Transverse colon (tissue), 3 donors: ENCODE measurements around the gene SRPRB.

Experiments used
- EP300 ChIP-seq: sonication (generic); formaldehyde crosslinking; IDR thresholded peaks from one replicate; pipeline ENCODE4 v1.6.1; 2017; ENCODE audit warnings: antibody characterized with exemption, low read depth
- POLR2A ChIP-seq: fragments of 450-650 bp; IDR thresholded peaks from one replicate; pipeline ENCODE4 v1.6.1; 2016; ENCODE audit warnings: antibody characterized with exemption, mild to moderate bottlenecking, moderate library complexity
- TF ChIP-seq, protein P1 (sequence below), 5 experiments: fragments of 200-600 bp in 3 of 5; fragments of 450-650 bp in 2 of 5; sonication (generic) in 3 of 5; IDR thresholded peaks; 1 replicate in 2 of 5; 2 replicates in 3 of 5; pipeline ENCODE4 v1.5.1; 2016 to 2017; ENCODE audit warnings: antibody characterized with exemption in 5 of 5, inconsistent platforms in 3 of 5, mild to moderate bottlenecking in 2 of 5, moderate library complexity in 1 of 5

DNA sequence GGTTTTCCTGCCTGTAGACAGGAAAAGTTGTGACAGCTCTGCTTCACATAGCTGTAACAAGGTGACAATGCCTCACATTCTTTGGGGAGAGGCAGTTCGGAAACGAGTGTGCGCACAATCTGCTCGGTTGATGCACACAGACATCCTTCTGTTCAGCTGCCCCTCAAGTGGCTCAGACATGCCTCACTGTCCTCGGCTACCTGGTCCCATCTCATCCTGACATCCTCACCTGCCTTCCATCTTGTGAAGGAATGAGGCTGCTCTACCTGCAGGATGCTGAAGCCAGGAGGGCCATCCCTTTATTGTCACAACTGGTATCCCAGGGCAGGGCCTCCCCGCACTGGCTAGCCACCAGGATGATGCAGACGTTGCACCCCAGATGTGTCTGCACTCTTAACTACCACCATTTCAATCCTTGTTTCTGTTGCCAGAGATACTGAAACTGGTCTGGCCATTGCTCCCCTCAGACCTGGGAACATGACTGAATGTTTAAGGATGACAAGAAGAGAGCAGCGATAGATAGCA is 19.4 kb downstream of the SRPRB start:
- TF ChIP-seq, protein P1, sequence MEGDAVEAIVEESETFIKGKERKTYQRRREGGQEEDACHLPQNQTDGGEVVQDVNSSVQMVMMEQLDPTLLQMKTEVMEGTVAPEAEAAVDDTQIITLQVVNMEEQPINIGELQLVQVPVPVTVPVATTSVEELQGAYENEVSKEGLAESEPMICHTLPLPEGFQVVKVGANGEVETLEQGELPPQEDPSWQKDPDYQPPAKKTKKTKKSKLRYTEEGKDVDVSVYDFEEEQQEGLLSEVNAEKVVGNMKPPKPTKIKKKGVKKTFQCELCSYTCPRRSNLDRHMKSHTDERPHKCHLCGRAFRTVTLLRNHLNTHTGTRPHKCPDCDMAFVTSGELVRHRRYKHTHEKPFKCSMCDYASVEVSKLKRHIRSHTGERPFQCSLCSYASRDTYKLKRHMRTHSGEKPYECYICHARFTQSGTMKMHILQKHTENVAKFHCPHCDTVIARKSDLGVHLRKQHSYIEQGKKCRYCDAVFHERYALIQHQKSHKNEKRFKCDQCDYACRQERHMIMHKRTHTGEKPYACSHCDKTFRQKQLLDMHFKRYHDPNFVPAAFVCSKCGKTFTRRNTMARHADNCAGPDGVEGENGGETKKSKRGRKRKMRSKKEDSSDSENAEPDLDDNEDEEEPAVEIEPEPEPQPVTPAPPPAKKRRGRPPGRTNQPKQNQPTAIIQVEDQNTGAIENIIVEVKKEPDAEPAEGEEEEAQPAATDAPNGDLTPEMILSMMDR (IDR thresholded peaks at IDR 0.05) = no peak
- no peak for TF ChIP-seq POLR2A
- no peak for TF ChIP-seq EP300
